Prostate gland (tissue), 2 donors: Measurements from ENCODE around the gene SLC16A9.

ENCODE experiments used
- CTCF ChIP-seq, 4 experiments: fragments of 200-600 bp in 2 of 4; fragments of 450-650 bp in 2 of 4; sonication (generic) in 2 of 4; IDR thresholded peaks; 1 replicate in 3 of 4; 2 replicates in 1 of 4; pipeline ENCODE4 v1.5.1; 2016 to 2019; ENCODE audit warnings: antibody characterized with exemption in 4 of 4, mild to moderate bottlenecking in 2 of 4, moderate library complexity in 2 of 4
- POLR2A ChIP-seq: fragments of 450-650 bp; IDR thresholded peaks from one replicate; pipeline ENCODE4 v1.6.1; 2016; ENCODE audit warnings: antibody characterized with exemption, mild to moderate bottlenecking

- no peak for TF ChIP-seq CTCF (IDR thresholded peaks at IDR 0.05)
- TF ChIP-seq POLR2A: no peak
Observed at GRCh38 chr10:59628965-59629364, 80.7 kb downstream of the SLC16A9 start.
